Cardiac muscle cell (in vitro differentiated cells and primary cell): ENCODE results near the gene BIN1. TPM values are rescaled to one million over a fixed set of nuclear protein-coding genes. Genes with fewer than 3 reads are reported as not detected.

Experiments
- DNase-seq, 2 donors: peaks; one replicate each; pipeline versions ENCODE4 v3.0.0 to v3.0.0-alpha.2; 2010 to 2017; ENCODE audit warnings: low read depth in 1 of 2, low spot score in 1 of 2
- H3K27ac ChIP-seq: fragments of 200-600 bp; sonication (generic); 2 replicates; pipeline ENCODE4 v1.5.1; 2016
- H3K27me3 ChIP-seq: fragments of 200-600 bp; sonication (generic); 2 replicates; pipeline ENCODE4 v1.6.0; 2016; ENCODE audit warnings: control low read depth
- H3K36me3 ChIP-seq: fragments of 200-600 bp; sonication (generic); 2 replicates; pipeline ENCODE4 v1.5.1; 2016; ENCODE audit warnings: control low read depth
- H3K4me1 ChIP-seq: fragments of 200-600 bp; sonication (generic); 2 replicates; pipeline ENCODE4 v1.8.1; 2017; ENCODE audit warnings: low read depth, mild to moderate bottlenecking, mixed run types
- H3K4me3 ChIP-seq: fragments of 200-600 bp; sonication (generic); 2 replicates; pipeline ENCODE4 v1.5.1; 2016; ENCODE audit warnings: mild to moderate bottlenecking
- H3K9me3 ChIP-seq: fragments of 200-600 bp; sonication (generic); 2 replicates; pipeline ENCODE4 v1.5.1; 2017; ENCODE audit warnings: low read depth, mild to moderate bottlenecking, control low read depth
- polyA plus RNA-seq: library from polyadenylated mRNA; unstranded; fragments of >200 nt; fragmentation: Nextera tagmentation; extraction: Ambion mirVana; gene quantifications from 2 replicates; pipeline ENCODE4 v1.2.1, GENCODE V29; 2016
- total RNA-seq: library from RNA; depleted of rRNA; stranded (reverse); fragments of >200 nt; gene quantifications from 2 replicates; pipeline ENCODE4 v1.2.3, GENCODE V29; 2016
- TF ChIP-seq, protein P1 (sequence below): IDR thresholded peaks from 2 replicates; pipeline ENCODE4 v1.5.1; 2012; ENCODE audit warnings: low read depth, mild to moderate bottlenecking, low read length

BIN1 gene, protein sequence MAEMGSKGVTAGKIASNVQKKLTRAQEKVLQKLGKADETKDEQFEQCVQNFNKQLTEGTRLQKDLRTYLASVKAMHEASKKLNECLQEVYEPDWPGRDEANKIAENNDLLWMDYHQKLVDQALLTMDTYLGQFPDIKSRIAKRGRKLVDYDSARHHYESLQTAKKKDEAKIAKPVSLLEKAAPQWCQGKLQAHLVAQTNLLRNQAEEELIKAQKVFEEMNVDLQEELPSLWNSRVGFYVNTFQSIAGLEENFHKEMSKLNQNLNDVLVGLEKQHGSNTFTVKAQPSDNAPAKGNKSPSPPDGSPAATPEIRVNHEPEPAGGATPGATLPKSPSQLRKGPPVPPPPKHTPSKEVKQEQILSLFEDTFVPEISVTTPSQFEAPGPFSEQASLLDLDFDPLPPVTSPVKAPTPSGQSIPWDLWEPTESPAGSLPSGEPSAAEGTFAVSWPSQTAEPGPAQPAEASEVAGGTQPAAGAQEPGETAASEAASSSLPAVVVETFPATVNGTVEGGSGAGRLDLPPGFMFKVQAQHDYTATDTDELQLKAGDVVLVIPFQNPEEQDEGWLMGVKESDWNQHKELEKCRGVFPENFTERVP
- 65.4 and 94.9 TPM in 2 replicates for total RNA-seq
- polyA plus RNA-seq = 44.7 and 62.9 TPM in 2 replicates

DNA sequence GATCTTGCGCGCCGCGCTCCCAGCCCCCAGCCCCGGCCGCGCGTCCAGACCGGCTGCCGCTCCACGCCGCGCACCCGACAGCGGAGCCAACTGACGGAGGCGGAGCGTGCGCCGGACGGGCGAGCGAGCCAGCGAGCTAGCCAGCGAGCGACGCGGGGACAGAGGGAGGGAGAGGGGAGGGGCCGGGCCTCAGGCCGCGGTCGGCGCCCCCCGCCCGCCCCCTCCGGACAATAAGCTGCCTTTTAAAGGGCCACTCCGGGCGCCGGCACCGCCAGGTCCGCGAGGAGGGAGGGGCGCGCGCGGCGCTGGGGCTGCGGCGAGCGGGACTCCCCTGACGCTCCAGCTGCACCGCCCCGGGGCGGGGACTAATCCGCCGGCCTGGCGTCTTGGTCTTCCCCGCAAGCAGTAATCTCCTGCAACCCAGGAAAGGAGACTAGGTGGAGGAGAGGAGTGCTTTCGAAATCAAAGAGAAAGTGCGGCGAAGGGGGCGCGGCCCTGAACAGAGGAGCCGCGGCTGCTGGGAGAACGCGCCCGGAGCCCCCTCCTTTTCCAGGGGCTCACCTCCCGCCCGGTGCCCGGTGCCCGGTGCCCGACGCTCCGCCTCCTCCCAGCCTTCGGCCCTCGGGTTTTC is at the start of gene BIN1:
TSS of gene BIN1 (minus strand) at position 164 of the 631 bp plus-strand sequence. CDS start 211 bp downstream, outside the sequence.
- no peaks in the 10 kb centered on the region for H3K27me3 ChIP-seq
- H3K4me1 ChIP-seq = no peaks in the 10 kb centered on the region
- TF ChIP-seq, protein P1, sequence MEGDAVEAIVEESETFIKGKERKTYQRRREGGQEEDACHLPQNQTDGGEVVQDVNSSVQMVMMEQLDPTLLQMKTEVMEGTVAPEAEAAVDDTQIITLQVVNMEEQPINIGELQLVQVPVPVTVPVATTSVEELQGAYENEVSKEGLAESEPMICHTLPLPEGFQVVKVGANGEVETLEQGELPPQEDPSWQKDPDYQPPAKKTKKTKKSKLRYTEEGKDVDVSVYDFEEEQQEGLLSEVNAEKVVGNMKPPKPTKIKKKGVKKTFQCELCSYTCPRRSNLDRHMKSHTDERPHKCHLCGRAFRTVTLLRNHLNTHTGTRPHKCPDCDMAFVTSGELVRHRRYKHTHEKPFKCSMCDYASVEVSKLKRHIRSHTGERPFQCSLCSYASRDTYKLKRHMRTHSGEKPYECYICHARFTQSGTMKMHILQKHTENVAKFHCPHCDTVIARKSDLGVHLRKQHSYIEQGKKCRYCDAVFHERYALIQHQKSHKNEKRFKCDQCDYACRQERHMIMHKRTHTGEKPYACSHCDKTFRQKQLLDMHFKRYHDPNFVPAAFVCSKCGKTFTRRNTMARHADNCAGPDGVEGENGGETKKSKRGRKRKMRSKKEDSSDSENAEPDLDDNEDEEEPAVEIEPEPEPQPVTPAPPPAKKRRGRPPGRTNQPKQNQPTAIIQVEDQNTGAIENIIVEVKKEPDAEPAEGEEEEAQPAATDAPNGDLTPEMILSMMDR = no peak
- no peaks in the 10 kb centered on the region for H3K9me3 ChIP-seq
- peak within 1 kb of the TSS; percentile 45 for H3K4me3 ChIP-seq
- H3K27ac ChIP-seq = no peak within 1 kb of the TSS
- no peaks in the 10 kb centered on the region for H3K36me3 ChIP-seq
- DNase-seq = peak; percentile 92 to 96

DNA sequence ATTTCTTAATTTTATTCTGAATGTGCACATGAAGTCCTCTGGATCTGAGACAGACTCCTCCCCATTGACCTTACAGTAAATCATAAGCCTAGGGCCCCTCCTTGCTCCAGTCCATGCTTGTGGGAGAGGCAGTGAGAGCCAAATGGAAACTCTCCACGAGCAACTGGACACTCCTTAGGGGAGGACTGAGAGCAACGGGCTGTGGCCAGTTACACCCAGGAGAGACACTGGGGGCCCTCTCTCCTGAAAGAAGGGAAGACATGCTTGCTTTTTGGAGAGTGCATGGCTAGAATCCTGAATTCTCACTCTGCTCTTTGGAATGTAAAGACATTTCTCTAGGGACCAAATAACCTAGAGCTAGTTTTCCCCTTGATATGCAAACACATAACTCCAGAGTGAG is 49.0 kb upstream of the BIN1 start:
- peak in 1 of 2 donors; percentile 78 for DNase-seq
- Histone ChIP-seq H3K9me3 (no peaks in the 10 kb centered on the region), H3K27me3 (peaks cover 13% of the 10 kb centered on the region), H3K4me3 (no peak overlapping the region), H3K4me1 (no peaks in the 10 kb centered on the region), H3K36me3 (no peaks in the 10 kb centered on the region), H3K27ac (no peak overlapping the region)
- TF ChIP-seq, protein P1 = no peak

DNA sequence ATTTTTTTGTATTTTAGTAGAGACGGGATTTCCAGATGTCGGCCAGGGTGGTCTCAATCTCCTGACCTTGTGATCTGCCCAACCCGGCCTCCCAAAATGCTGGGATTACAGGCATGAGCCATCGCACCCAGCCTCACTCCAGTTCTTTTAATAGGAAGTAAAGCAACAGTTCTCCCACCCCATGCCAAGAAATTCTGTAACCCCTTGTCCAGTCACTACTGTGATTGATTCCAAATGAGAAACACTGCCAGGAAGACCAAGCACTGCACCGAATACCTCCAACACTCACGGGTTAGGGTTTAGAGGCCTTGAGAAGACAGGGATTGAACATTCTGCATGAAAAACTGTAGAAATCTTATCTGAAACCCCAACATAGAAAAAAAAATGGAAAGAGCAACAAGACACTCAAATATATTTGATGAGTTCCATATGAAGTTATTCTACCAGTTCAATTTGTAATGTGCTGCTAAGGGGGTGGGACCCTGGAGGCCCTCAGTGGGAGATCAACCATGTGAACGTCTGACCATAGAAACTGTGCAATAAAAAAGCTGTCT is 48.2 kb upstream of the BIN1 start:
- H3K4me3 ChIP-seq = no peak overlapping the region
- no peaks in the 10 kb centered on the region for H3K9me3 ChIP-seq
- H3K4me1 ChIP-seq = no peaks in the 10 kb centered on the region
- H3K27me3 ChIP-seq = peaks cover 13% of the 10 kb centered on the region
- H3K36me3 ChIP-seq = no peaks in the 10 kb centered on the region
- no peak overlapping the region for H3K27ac ChIP-seq
- DNase-seq = peak in 1 of 2 donors; percentile 70
- TF ChIP-seq, protein P1 = no peak

DNA sequence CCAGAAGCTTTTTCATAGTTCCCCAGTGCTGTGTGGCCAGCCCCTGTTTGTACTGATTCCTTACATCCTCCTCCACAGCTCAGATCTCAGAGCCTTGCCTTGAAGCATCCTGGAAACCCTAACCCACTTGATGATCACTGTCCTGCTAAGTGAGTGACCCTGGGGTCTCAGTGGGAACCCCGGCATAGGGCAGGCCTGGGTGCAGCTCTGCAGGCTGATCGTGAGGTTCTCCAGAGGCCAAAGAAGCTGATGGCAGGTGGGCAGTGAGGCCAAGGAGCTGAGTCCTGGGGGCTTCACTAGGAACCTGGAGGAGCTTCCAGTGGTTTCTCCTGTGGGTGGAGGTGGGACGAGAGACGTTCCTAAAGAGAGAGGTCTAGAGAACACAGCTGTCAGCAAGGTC is 47.4 kb upstream of the BIN1 start:
- TF ChIP-seq, protein P1 = no peak

DNA sequence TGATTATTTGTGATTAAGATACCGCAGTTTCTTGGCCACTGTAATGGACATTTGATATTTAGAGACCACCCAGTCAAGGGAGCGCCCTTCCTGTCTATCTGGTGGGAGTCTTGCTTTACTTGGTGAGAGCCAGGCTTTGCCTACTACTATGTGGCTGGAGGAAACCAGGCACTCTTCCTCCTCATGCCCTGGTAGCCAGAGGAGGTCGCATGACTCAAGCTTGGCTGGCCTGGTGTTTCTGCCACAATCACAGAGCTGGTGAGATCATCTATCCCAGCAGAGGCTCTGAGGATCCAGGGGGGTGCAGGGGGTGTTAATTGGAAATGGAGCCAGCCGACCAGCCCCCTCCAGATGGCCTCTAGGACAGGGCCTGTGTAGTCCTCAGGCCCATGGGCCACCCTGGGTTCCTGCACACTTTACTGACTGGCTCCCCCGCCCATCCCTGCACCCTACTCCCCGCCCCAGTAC is 46.8 kb upstream of the BIN1 start:
- Histone ChIP-seq H3K4me3 (no peak overlapping the region), H3K36me3 (no peaks in the 10 kb centered on the region), H3K27me3 (peaks cover 3% of the 10 kb centered on the region), H3K9me3 (no peaks in the 10 kb centered on the region), H3K4me1 (no peaks in the 10 kb centered on the region), H3K27ac (no peak overlapping the region)
- peak in 1 of 2 donors; percentile 78 for DNase-seq
- TF ChIP-seq, protein P1 = no peak

More for the DNA sequence above, 47.4 kb upstream of the BIN1 start:
- Histone ChIP-seq H3K9me3 (no peaks in the 10 kb centered on the region), H3K27me3 (peaks cover 10% of the 10 kb centered on the region), H3K4me3 (no peak overlapping the region), H3K27ac (no peak overlapping the region), H3K4me1 (no peaks in the 10 kb centered on the region), H3K36me3 (no peaks in the 10 kb centered on the region)
- DNase-seq = no peak
